RCC 7860 (cell line): ENCODE measurements around the gene ELFN2.
A peak's percentile ranks its signal among the peaks of the same experiment; 100 is the strongest.
"Not testable (repeated sequence)": the region's sequence is repeated elsewhere in the genome, so short reads cannot be mapped to it uniquely, and the experiment has no call there.

Experiments
- DNase-seq: peaks from one replicate; pipeline ENCODE4 v3.0.0-alpha.2; 2015; ENCODE audit warnings: low spot score
- FAIRE-seq: peaks from 2 replicates; lab custom pipeline; 2012; peaks lifted over from hg19 to GRCh38; lab: Jason Lieb, UNC

Gene ELFN2

DNA sequence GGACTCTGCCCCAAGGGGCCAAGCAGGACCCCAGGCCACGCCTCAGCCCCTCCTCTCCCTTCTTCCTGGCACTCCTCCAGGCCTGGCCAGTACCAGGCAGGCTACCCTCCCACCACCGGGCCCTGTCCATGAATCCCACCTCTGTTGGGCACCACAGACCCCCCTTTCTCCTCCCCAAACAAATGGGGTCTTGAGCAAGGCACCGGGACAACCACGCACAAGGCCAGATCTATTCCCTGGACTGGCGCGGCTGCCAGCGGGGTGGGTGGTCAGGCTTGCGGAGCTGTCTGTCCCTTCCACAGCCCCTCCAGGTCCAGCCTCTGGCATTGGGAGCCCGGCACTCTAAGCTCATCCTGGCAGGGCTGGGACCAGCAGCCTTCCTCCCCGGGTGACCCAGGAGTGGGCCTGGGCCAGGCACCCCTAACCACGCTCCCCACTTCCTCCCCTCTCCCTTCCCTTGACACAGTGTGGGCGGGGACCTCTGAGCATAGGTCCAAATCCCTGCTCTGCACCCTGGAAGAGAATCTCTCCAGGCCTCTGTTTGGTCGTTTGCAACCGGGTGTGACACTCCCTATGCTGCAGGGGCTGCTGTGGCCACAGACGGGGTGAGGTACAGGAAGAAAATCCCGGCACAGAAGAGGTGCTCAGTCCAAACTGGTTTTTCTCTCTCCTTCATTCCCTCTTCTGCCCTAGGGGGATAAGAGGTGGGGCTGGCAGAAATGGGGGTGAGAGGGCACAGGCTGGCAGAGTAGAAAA, 14.6 kb downstream of the ELFN2 start:
- no peak for DNase-seq
- FAIRE-seq = no peak

DNA sequence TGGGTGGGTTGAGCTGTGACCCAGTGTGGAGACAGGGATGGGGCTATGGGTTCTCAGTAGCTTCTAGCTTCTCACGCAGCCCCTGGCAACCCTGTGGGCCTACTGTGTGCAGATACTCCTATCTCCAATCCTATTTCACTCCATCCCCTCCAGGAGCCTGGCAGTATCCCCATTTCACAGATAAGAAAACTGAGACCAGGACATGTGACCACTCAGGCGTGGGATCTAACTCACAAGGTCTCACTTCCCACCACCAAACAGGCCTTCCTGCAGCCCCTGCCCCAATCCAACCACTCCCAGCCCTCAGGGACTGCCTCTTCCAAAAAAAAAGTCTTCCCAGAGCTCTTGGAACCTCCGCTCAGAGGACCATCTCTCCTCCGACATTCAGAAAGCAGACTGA, 15.6 kb downstream of the ELFN2 start:
- DNase-seq (no peak), FAIRE-seq (no peak)

DNA sequence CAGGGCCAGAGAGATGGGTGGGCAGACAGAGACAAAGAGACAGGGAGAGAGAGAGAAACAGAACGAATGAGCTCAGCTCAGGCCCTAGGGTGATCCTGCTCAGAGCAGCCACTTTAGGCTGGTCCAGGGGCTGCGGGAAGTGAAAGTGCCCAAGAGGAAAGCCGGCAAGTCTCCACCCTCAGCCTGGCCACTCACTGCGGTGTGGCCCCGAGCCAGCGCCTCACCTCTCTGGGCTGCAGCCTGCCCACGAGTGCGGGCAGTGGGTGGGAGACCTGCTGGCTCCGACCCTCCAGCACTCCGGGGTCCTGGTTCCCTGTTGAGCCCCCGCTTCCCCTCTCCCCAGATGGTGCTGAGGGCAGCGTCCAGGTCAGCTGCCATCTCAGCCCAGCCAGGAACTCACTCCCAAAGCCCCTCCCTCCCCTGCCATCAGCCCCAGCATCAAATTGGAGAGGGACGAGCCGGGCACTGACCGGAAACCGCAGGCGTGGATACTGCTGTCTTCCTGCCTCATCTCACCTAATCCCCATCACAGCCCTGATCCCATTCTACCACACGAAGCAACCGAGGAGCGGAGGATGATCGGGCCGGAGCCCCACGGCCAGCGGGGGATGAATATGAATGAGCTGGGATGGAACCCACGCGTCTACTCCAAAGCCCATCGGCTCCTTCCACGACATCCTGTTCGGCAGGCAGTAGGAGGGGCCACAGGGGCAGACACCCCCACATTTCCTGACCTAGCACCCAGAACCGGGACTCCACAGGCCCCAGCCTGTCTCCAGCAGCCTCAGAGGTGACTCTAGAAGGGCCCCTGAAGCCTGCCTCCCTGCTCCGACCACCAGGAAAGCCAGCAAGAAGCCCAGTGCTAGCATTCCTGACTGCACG, 16.9 kb downstream of the ELFN2 start:
- FAIRE-seq = no peak
- no peak for DNase-seq

DNA sequence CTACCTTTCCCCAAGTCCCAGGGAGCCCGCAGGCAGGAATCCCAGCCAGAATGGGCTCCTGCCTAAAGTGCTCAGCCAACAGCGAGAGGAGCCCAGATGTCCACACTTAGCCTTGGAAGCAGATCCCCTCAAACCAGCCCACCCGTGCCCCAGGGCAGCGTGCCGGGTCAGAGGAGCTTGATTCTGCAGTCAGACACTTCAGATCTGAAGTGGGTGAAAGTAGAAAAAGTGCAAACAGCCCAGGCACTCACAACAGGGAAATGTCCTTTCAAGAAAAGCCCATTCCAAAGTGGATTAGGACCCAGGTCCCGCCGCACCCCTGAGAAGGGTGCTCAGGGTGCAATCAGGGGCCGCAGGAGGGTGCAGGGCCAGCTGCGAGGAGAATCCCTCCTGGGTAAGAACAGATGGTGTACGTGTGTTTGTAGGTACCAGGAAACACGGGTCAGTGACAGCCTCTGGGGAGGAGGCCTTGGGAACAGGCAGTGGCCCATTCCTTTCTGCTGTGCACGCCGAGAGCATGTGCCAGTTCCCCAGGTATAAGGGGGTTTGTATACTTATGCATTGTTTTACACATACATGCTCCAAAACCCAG, 17.7 kb downstream of the ELFN2 start:
- FAIRE-seq (no peak), DNase-seq (no peak)

DNA sequence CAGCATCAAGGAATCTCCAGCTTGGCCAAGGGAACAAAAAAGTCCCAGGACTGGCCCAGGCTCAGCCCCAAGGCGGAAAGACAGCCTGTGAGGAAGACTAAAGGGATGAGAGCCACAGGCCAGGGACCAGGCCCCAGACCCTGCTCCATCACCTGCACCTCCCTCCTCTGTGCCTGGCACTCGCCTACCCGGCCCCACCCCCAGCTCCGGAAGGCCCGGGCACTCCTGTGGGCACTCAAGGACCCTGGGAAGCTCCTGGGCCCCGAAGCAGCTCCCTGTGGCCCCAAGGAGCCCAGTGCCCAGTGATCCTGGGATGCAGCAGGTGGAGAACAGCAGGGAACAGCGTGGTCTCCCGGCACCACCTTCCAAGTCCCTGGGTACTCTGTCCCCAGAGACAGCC, 18.2 kb downstream of the ELFN2 start:
- DNase-seq (no peak), FAIRE-seq (no peak)

DNA sequence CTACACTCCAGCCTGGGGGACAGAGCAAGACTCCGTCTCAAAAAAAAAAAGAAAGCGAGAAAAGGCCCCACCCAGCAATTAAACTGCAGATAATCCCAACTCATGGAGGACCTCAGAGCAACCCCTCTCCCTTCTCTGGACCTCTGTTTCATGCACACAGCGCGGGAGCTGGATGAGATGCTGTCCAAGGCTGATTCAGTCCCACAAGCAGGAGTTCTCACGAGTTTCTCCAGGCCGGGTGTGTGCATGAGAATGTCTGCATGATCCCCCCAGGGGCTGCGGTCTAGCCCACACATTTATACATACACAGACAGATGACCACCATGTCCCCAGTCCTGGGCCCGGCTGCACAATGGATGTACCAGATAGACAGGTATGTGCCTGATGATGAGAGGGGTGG, 19.4 kb downstream of the ELFN2 start:
- FAIRE-seq = no peak
- no peak for DNase-seq

DNA sequence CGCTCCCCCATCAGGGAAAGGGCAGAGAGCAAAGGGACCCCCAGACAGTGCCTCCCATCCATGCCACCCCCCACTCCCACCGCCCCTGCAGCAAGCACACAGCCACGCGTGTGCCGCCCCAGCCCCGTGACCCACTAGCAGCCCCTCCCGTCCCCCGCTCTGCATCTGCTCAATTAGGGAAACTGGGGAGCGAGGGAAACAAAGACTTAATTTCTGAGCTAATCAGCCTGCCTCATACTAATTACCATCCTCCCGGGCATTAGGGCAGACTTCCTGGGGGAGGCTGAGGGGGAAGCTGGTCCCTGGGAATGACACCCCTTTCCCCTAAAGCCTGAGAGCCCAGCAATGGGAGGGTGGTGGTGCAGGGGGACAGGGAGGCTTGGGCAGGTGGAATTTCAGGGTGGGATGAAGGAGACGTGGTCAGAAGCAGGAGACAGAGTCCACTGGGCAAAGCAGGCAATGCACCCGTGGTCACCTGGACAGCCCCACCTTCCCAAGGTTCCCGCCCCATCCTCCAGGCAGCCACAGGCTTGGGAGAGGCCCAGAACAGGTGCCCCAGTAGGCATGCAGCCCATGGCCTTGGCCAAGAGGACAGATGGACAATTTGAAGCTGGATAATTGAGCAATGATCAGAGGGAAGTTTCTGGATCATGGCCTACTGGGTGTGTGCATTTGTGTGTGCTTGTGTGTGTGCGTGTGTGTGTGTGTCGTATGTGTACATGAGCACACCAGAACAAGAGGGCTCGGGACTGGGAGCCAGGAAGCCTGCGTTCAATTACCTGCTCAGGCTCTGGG, 20.6 kb downstream of the ELFN2 start:
- FAIRE-seq (no peak), DNase-seq (no peak)

DNA sequence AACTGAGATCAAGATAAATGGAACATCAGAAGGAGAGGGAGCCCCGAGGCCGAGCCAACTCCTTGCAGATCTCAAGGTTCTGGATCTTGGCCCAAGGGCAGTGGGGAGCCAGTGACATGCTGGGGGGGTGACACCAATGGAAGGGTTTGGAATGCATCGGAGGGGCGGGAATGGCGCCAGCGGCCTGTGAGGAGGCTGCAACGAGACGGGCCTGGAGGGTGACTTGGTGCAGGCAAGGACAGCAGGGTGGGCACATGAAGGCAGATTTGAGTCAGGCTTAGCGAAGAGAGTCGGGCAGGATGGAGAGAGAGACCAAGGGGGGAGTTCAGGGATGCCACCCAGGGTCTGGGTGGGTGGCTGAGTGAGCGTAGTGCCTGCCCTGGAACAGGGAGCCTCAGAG, 23.2 kb downstream of the ELFN2 start:
- DNase-seq (no peak), FAIRE-seq (no peak)

DNA sequence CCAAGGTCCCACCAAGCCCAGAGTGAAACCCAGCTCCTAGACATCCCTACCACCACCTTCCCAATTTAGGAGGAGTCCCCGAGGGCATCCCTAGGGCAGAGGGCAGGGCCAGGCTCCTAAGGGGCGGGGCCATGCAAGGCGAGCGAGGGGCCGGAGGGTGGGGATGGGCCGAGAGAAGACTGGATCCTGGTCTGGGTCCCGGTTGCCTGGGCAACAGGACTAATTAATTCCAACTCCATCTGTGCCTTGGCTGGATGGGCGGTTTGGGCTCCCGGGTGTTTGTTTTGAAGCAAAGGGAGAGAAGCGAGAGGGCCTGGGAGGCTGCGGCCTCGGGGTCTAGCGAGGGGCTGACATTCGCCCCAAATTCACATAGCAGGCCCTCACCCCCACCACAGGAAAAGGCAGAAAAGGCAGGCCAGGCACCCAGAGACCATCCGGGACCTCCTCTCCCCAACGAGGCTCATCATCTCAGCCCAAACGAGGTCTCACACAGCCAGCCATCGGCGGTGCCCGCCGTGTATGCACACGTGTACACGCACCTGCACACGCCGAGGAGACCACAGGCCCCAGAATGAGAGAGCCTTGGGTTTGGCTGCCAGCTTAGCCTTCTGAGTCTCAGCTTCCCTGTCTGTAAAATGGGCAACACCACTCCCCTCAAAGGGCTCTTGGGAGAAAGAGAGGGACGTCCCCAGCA, 23.9 kb downstream of the ELFN2 start:
- no peak for DNase-seq
- FAIRE-seq = no peak

DNA sequence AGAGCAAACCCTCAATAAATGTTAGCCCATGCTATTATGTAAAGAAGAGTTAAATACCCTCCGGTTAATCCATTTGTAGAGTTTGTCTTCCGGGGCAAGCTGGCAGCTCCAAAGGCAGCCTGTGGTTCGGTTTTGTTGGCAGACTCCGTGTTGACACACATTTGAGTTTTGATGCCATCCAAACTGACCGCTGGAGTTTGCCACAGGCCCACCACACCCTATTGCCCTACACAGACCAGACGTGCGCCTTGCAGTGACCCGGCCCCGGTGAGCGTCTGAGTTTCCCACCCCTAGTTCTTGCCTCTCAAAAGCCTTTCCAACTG, 25.1 kb downstream of the ELFN2 start:
- no peak for FAIRE-seq
- DNase-seq = no peak

DNA sequence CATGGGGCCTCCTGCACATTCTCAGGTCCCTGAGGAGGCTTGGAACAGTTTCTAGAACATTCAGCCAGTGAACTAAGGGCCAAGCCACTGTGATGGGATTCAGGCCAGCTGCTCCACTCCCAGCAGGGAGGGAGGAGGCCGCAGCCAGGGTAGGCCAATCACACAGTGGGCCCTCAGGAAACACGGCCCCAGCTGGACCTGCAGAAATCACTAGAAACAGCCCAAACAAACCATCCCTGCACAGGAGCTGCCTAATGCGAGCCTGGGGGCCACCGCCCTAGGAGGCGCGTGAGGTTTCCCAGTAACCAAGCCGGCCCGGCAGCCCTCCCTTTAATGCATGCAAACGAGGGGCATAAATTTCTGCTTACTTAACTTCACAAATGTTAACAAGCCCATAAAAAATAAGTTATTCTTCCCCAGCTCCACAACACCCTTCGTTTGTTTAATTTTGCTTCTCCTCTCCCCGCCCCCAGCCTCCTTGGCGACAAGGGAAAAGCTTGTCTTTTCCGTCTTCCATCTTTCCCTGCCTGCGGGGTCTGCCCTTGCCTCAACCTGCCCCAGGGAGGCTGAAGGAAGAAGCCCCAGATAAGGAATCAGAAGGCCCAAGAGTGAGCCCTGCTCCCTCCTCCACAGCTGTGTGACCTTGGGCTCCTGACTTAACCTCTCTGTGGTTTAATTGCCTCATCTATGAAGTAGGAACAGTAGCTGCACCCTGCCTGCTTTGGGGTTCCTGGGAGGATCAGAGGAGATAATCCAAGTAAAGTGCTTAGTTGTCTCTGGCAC, 25.7 kb downstream of the ELFN2 start:
- no peak for DNase-seq
- no peak for FAIRE-seq

DNA sequence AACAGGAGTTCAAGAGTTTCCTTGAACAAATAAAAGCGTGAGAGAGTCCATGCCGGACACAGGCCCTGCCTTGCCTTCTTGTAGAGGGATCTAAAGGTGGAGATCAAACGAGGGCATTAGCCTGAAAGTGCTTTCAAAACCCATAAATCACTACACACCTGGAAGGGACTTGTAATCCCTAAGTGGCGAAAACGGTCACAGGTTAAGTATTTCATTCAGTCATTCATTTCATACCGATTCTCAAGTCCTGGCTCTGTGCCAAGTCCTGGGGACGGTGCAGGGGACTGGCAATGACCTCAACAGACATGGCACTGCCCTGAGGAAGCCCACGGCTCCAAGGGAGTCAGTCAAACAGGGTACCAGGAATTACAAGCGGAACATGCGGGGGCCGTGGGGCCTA, 26.6 kb downstream of the ELFN2 start:
- no peak for FAIRE-seq
- peak; percentile 19 for DNase-seq

DNA sequence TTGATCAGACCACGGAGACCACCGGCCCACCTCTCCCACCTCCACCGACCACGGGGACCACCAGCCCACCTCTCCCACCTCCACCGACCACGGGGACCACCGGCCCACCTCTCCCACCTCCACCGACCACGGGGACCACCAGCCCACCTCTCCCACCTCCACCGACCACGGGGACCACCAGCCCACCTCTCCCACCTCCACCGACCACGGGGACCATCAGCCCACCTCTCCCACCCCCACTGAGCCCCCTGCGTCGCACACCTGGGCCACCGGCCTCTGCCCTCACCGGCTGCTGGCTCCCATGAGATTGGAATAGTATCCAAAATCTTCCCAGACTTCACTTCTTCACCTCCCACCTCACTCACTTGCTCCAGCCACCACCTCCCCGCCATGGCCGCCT, 27.8 kb downstream of the ELFN2 start:
- FAIRE-seq, DNase-seq: not testable (repeated sequence)

DNA sequence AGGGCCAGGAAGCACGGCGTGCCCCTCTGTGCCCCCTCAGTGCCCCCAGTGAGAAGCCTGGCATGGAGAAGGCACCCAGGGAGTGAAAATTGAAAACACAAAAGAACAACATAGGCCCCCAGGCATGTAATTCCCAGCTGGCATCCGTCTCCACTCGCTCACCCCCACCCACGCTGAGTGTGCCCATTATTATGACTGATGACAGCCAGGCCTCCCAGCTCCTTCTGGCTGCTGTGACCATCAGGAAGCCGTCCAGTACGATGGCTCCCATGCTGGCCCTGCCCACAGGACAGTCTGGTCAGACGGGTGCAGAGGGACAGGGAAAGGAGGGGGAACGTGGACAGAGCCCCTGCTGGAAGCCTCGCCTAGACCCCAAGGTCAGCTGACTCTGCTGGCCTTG, 30.1 kb downstream of the ELFN2 start:
- FAIRE-seq (no peak), DNase-seq (no peak)

DNA sequence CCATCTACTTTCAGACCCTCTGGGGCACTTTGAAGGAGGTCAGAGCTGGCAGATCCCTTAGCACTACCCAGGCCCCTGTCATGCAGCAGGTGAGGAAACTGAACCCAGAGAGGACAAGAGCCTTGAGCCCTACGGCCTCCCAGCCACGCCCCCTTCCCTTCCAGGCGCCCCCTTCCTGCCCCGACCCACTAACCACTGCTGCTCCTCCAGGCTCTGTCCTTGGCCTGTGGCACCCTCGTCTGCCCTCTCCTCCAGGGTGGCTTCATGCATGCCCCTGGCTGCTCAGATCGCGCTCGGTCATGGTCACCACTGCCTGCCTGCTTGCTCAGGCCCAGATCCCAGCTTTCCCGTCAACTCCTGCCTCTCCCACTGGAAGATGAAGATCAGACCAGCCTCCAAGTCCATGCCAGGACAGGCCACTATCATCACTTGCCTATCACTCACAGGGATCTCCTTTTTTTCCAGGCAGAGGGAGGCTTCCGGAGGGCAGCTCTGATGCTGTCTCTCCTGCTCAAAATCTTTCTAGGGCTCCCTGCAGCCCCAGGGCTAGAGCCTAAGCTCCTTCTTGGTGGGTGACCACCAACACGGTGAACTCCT, 30.7 kb downstream of the ELFN2 start:
- FAIRE-seq = no peak
- no peak for DNase-seq

DNA sequence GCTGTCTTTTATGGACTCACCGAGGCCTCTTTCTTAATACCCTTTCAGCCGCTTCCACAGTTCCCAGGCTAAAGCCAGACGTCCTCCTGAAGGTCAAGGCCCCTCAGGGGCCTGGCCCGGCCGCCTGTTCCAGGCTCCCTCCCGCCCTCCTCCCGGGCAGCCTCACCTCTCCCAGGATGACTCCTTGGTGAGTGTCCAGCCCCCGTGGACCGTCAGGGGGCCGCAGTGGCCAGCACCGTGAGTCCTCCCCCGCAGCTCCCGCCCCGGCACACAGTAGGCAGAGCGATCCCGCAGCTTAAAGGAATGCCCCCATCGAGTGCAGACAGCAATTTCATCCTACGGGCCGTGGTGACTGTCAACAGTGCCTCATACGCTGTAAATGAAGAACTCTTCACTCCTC, 32.9 kb downstream of the ELFN2 start:
- no peak for FAIRE-seq
- DNase-seq = no peak

DNA sequence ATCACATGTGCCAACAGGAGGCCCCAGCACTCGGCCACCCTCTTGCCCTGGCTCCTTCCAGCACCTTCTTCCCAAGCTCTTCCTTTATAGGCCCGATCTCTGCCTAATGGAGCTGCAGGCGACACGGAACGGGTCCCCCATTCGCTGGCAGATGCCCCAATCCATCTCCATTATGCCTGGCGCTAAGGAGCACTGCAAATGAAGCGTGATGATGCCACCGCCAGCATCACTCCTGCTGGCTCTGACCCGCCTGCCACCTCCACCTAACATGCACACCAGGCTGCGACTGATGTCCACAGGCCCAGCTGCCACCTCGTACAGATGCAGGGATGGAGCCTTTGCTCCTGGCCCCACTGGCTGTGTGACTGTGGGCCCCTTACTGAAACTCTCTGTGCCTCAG, 33.5 kb downstream of the ELFN2 start:
- DNase-seq (no peak), FAIRE-seq (no peak)

DNA sequence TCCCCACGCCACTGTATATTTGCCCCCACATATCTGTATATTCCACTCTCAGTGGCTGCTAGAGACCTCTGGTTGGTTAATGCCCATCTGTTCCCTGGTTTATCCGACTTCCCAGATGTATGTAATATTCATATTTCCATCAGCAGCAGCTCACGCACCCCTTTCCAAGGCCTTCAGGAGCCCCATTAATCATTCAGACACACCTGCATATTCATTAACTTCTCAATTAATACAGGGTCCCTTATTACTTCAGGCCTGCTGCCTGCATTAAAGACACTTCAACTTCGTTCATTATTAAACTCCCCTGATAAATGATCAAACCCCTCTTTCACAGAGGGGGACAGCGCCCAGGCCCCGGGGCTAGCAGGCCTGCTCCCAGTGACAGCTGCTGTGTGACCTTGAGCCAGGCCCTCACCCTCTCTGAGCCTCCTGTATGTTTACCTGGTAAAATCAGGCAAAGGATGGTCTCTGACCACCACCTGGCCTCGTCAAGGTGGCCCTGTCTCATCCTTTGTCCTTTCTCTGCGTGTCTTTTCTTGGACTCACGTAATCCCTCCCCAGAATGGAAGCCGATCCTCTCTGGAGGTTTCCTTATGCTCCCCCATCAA, 34.5 kb downstream of the ELFN2 start:
- DNase-seq (no peak), FAIRE-seq (no peak)

DNA sequence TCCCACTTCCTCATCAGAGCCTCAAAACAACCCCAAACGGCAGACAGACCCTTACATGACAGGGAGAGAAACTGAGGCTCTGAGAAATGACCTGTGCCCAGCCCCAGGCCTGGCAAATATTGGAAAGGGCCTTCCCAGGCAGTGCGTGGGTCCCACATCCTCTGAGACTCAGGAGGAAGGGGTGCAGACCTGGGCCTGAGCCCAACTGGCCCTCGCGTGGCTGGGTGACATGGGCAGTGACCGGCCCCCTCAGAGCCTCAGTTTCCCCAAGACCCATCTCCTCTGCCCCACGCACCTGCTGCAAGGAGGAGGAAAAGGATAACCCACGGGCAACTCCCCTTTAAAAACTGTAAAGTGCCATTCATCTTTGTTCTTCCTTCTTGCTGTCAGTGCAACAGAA, 35.6 kb downstream of the ELFN2 start:
- no peak for DNase-seq
- no peak for FAIRE-seq
